ENCODE results near the gene HP1BP3. TPM values are rescaled to one million over a fixed set of nuclear protein-coding genes. Genes with fewer than 3 reads are reported as not detected.

Gene HP1BP3
- total RNA-seq, 6 donors from 2014 or later, result 140 to 731 (median 274) TPM

GRCh38 chr1:20760322-20760721 lies 26.8 kb downstream of the HP1BP3 start:
- H3K4me3 ChIP-seq, result no peak overlapping the region
- no peak for ATAC-seq (ENCODE audit: low FRiP score in 2 of 2)
- no peak overlapping the region for H3K27ac ChIP-seq
- no peak for DNase-seq
- peaks cover 25 to 100% (median 84%) of the 10 kb centered on the region in 4 donors for H3K36me3 ChIP-seq
- no peaks in the 10 kb centered on the region for H3K27me3 ChIP-seq
- 94 to 97% methylated on average over 6 of the region's 6 CpGs for WGBS, 2 donors
- no peaks in the 10 kb centered on the region for H3K4me1 ChIP-seq
- TF ChIP-seq POLR2A (IDR thresholded peaks at IDR 0.05), result no peak
- TF ChIP-seq POLR2AphosphoS5 (IDR thresholded peaks at IDR 0.05), result no peak
- TF ChIP-seq CTCF (IDR thresholded peaks at IDR 0.05), result no peak
- no peak for TF ChIP-seq EP300 (IDR thresholded peaks at IDR 0.05)
- no peaks in the 10 kb centered on the region for H3K9me3 ChIP-seq

GRCh38 chr1:20753589-20753988 lies 33.5 kb downstream of the HP1BP3 start:
- 86 to 88% methylated on average over 3 of the region's 3 CpGs for WGBS, 2 donors
- H3K27me3 ChIP-seq, result no peaks in the 10 kb centered on the region
- H3K36me3 ChIP-seq, result peaks cover 21 to 80% (median 52%) of the 10 kb centered on the region in 4 donors
- H3K4me1 ChIP-seq, result no peaks in the 10 kb centered on the region
- no peaks in the 10 kb centered on the region for H3K9me3 ChIP-seq
- no peak for ATAC-seq (ENCODE audit: low FRiP score in 2 of 2)
- no peak overlapping the region for H3K27ac ChIP-seq
- no peak overlapping the region for H3K4me3 ChIP-seq
- no peak for DNase-seq
- TF ChIP-seq POLR2A (IDR thresholded peaks at IDR 0.05) (no peak), CTCF (IDR thresholded peaks at IDR 0.05) (no peak), EP300 (IDR thresholded peaks at IDR 0.05) (no peak), POLR2AphosphoS5 (IDR thresholded peaks at IDR 0.05) (no peak)

GRCh38 chr1:20751462-20751990 lies 35.6 kb downstream of the HP1BP3 start:
- no peak for ATAC-seq (ENCODE audit: low FRiP score in 2 of 2)
- TF ChIP-seq POLR2AphosphoS5 (IDR thresholded peaks at IDR 0.05) (no peak), POLR2A (IDR thresholded peaks at IDR 0.05) (no peak), EP300 (IDR thresholded peaks at IDR 0.05) (no peak), CTCF (IDR thresholded peaks at IDR 0.05) (no peak)
- Histone ChIP-seq H3K27ac (no peak overlapping the region), H3K4me3 (no peak overlapping the region), H3K9me3 (no peaks in the 10 kb centered on the region), H3K4me1 (no peaks in the 10 kb centered on the region), H3K36me3 (peaks cover 36 to 80% (median 56%) of the 10 kb centered on the region in 4 donors), H3K27me3 (no peaks in the 10 kb centered on the region)
- WGBS, 2 donors, result 91 to 92% methylated on average over 3 of the region's 3 CpGs
- DNase-seq, result no peak

- no peak for TF ChIP-seq POLR2AphosphoS5 (IDR thresholded peaks at IDR 0.05)
- no peak for TF ChIP-seq CTCF (IDR thresholded peaks at IDR 0.05)
- TF ChIP-seq EP300 (IDR thresholded peaks at IDR 0.05), result no peak
- no peak for TF ChIP-seq POLR2A (IDR thresholded peaks at IDR 0.05)
- no peak overlapping the region for H3K4me3 ChIP-seq
- peaks cover 48 to 97% (median 58%) of the 10 kb centered on the region in 4 donors for H3K36me3 ChIP-seq
- no peaks in the 10 kb centered on the region for H3K27me3 ChIP-seq
- H3K9me3 ChIP-seq, result no peaks in the 10 kb centered on the region
- H3K27ac ChIP-seq, result no peak overlapping the region
- no peak for ATAC-seq (ENCODE audit: low FRiP score in 2 of 2)
- no peaks in the 10 kb centered on the region for H3K4me1 ChIP-seq
- no peak for DNase-seq
These were observed 44.4 kb downstream of the HP1BP3 start for GRCh38 chr1:20742671-20743070.

- Histone ChIP-seq H3K4me3 (no peak overlapping the region), H3K27ac (no peak overlapping the region), H3K27me3 (no peaks in the 10 kb centered on the region), H3K4me1 (no peaks in the 10 kb centered on the region), H3K36me3 (peaks cover 31 to 87% (median 41%) of the 10 kb centered on the region in 4 donors), H3K9me3 (no peaks in the 10 kb centered on the region)
- DNase-seq, result no peak
- TF ChIP-seq EP300 (IDR thresholded peaks at IDR 0.05), result no peak
- no peak for TF ChIP-seq POLR2AphosphoS5 (IDR thresholded peaks at IDR 0.05)
- TF ChIP-seq CTCF (IDR thresholded peaks at IDR 0.05), result no peak
- TF ChIP-seq POLR2A (IDR thresholded peaks at IDR 0.05), result no peak
- 92% methylated on average over 2 of the region's 2 CpGs for WGBS, 2 donors
- ATAC-seq (ENCODE audit: low FRiP score in 2 of 2), result no peak
These were observed 46.3 kb downstream of the HP1BP3 start for GRCh38 chr1:20740781-20741180.

All from upper lobe of left lung (tissue), 6 donors.